ENCODE results near the gene COL20A1. TPM values are rescaled to one million over a fixed set of nuclear protein-coding genes. Genes with fewer than 3 reads are reported as not detected.

Gene COL20A1
- total RNA-seq, 1 donor from 2014 or later, result not detected

GRCh38 chr20:63276956-63277355 is 16.0 kb upstream of the COL20A1 start:
- TF ChIP-seq CTCF (IDR thresholded peaks at IDR 0.05) (no peak), POLR2A (IDR thresholded peaks at IDR 0.05) (no peak), POLR2AphosphoS5 (IDR thresholded peaks at IDR 0.05; ENCODE audit: insufficient read depth in 1 of 2, low read depth in 1 of 2) (no peak)
- Histone ChIP-seq H3K36me3 (peaks cover 0 to 56% of the 10 kb centered on the region in 2 donors), H3K9me3 (no peaks in the 10 kb centered on the region), H3K27ac (no peak overlapping the region), H3K4me1 (peaks cover 23% of the 10 kb centered on the region), H3K4me3 (no peak overlapping the region), H3K27me3 (no peaks in the 10 kb centered on the region)
- intact Hi-C loops (cut with DNase I), result no loop called here
- no peak for DNase-seq (ENCODE audit: extremely low spot score in 2 of 2)

- H3K36me3 ChIP-seq, result peaks cover 0 to 61% of the 10 kb centered on the region in 2 donors
Observed at GRCh38 chr20:63277466-63278272, 15.3 kb upstream of the COL20A1 start.

GRCh38 chr20:63278661-63279060 is 14.3 kb upstream of the COL20A1 start:
- Histone ChIP-seq H3K4me3 (no peak overlapping the region), H3K9me3 (no peaks in the 10 kb centered on the region), H3K36me3 (peaks cover 0 to 71% of the 10 kb centered on the region in 2 donors), H3K4me1 (peaks cover 14% of the 10 kb centered on the region), H3K27ac (no peak overlapping the region), H3K27me3 (no peaks in the 10 kb centered on the region)
- intact Hi-C loops (cut with DNase I), result no loop called here
- no peak for TF ChIP-seq POLR2AphosphoS5 (IDR thresholded peaks at IDR 0.05; ENCODE audit: insufficient read depth in 1 of 2, low read depth in 1 of 2)
- no peak for TF ChIP-seq POLR2A (IDR thresholded peaks at IDR 0.05)
- no peak for TF ChIP-seq CTCF (IDR thresholded peaks at IDR 0.05)
- DNase-seq (ENCODE audit: extremely low spot score in 2 of 2), result no peak

More at GRCh38 chr20:63277466-63278272, 15.3 kb upstream of the COL20A1 start:
- no peak for DNase-seq (ENCODE audit: extremely low spot score in 2 of 2)
- Histone ChIP-seq H3K27me3 (no peaks in the 10 kb centered on the region), H3K4me1 (peaks cover 19% of the 10 kb centered on the region), H3K27ac (no peak overlapping the region), H3K4me3 (no peak overlapping the region), H3K9me3 (no peaks in the 10 kb centered on the region)
- intact Hi-C loops (cut with DNase I), result no loop called here
- no peak for TF ChIP-seq POLR2A (IDR thresholded peaks at IDR 0.05)
- TF ChIP-seq POLR2AphosphoS5 (IDR thresholded peaks at IDR 0.05; ENCODE audit: insufficient read depth in 1 of 2, low read depth in 1 of 2), result no peak

- intact Hi-C loops (cut with DNase I), result no loop called here
- H3K4me3 ChIP-seq, result no peak overlapping the region
Observed at GRCh38 chr20:63279931-63280330, 13.1 kb upstream of the COL20A1 start.

GRCh38 chr20:63280371-63280770 is 12.6 kb upstream of the COL20A1 start:
- Histone ChIP-seq H3K36me3 (peaks cover 0 to 72% of the 10 kb centered on the region in 2 donors), H3K27me3 (no peaks in the 10 kb centered on the region), H3K4me1 (no peaks in the 10 kb centered on the region), H3K9me3 (no peaks in the 10 kb centered on the region), H3K4me3 (no peak overlapping the region), H3K27ac (no peak overlapping the region)
- no peak for DNase-seq (ENCODE audit: extremely low spot score in 2 of 2)
- TF ChIP-seq POLR2AphosphoS5 (IDR thresholded peaks at IDR 0.05; ENCODE audit: insufficient read depth in 1 of 2, low read depth in 1 of 2) (no peak), CTCF (IDR thresholded peaks at IDR 0.05) (no peak), POLR2A (IDR thresholded peaks at IDR 0.05) (no peak)
- intact Hi-C loops (cut with DNase I), result no loop called here

More at GRCh38 chr20:63279931-63280330, 13.1 kb upstream of the COL20A1 start:
- Histone ChIP-seq H3K4me1 (peaks cover 1% of the 10 kb centered on the region), H3K36me3 (peaks cover 0 to 71% of the 10 kb centered on the region in 2 donors), H3K27me3 (no peaks in the 10 kb centered on the region), H3K27ac (no peak overlapping the region), H3K9me3 (no peaks in the 10 kb centered on the region)
- DNase-seq (ENCODE audit: extremely low spot score in 2 of 2), result no peak
- TF ChIP-seq POLR2A (IDR thresholded peaks at IDR 0.05), result no peak
- TF ChIP-seq CTCF (IDR thresholded peaks at IDR 0.05), result no peak
- no peak for TF ChIP-seq POLR2AphosphoS5 (IDR thresholded peaks at IDR 0.05; ENCODE audit: insufficient read depth in 1 of 2, low read depth in 1 of 2)

All from vagina (tissue), 2 donors.